MG63 (cell line): ENCODE results near the gene EXTL2. TPM values are rescaled to one million over a fixed set of nuclear protein-coding genes. Genes with fewer than 3 reads are reported as not detected.
"Not testable (repeated sequence)": the region's sequence is repeated elsewhere in the genome, so short reads cannot be mapped to it uniquely, and the experiment has no call there.

Experiments used
- DNase-seq: peaks from one replicate; pipeline ENCODE4 v3.0.0-alpha.2; 2020
- H3K27me3 ChIP-seq: fragments of 250-450 bp; sonication (Bioruptor Pico); 2 replicates; pipeline ENCODE4 v1.5.1; 2020; ENCODE audit warnings: mild to moderate bottlenecking, moderate library complexity
- H3K36me3 ChIP-seq: fragments of 250-450 bp; sonication (Bioruptor Pico); 2 replicates; pipeline ENCODE4 v1.5.1; 2020; ENCODE audit warnings: mild to moderate bottlenecking, moderate library complexity
- H3K4me3 ChIP-seq: fragments of 250-450 bp; sonication (Bioruptor Pico); 2 replicates; pipeline ENCODE4 v1.5.1; 2020; ENCODE audit warnings: mild to moderate bottlenecking, moderate library complexity
- H3K9me3 ChIP-seq: fragments of 250-450 bp; sonication (Bioruptor Pico); 2 replicates; pipeline ENCODE4 v1.5.1; 2020; ENCODE audit warnings: mild to moderate bottlenecking, moderate library complexity
- total RNA-seq: library from RNA; depleted of rRNA; stranded (reverse); fragments of >200 nt; shearing (Covaris generic); gene quantifications from 2 replicates; pipeline ENCODE4 v1.2.3, GENCODE V29; 2014; ENCODE audit warnings: low replicate concordance

Gene EXTL2
- total RNA-seq, 1 experiment from 2014 or later, result 15.8 TPM

DNA sequence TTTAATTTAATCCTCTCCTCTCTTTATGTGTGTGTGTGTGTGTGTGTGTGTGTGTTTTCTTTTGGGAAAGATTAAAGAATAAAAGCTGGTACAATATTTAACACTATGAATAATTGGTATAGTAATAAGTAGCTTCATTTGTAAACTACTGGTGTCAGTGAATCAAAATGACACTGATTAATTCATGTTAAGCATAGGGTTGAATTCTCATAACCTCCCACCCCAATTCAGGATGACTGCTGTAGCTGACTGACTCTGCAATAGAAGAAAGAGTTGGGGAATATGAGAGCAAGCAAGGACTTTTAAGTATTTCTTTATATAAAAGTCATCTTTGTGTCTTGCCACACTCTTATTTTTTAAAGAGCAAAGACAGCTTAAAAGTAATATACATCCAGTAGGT lies 14.4 kb upstream of the EXTL2 start:
- peaks cover 63% of the 10 kb centered on the region for H3K36me3 ChIP-seq
- H3K27me3 ChIP-seq, result no peaks in the 10 kb centered on the region
- no peaks in the 10 kb centered on the region; the same call in 1 of the 2 replicates for H3K9me3 ChIP-seq
- H3K4me3 ChIP-seq, result no peak overlapping the region
- no peak for DNase-seq

DNA sequence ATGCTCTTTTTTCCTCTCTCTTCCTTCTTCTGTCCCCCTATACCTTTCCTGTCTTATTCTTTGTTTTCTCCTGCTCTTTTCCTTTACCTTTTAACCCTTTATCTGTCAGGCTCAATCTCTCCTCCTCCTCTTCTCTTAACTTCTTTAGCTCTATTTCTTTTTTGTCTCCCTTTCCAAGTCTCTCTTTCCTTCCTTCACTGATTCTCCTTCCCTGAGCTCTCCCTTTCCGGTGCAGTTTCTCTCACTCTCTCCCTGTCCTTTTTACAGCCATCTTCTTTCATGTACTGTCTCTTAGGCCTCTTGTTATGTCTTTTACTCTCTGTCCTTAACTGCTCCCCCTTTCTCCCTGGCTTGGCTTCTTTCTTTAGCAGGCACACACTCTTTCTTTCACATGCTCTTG lies 13.2 kb upstream of the EXTL2 start:
- peaks cover 61% of the 10 kb centered on the region for H3K36me3 ChIP-seq
- DNase-seq, result no peak

DNA sequence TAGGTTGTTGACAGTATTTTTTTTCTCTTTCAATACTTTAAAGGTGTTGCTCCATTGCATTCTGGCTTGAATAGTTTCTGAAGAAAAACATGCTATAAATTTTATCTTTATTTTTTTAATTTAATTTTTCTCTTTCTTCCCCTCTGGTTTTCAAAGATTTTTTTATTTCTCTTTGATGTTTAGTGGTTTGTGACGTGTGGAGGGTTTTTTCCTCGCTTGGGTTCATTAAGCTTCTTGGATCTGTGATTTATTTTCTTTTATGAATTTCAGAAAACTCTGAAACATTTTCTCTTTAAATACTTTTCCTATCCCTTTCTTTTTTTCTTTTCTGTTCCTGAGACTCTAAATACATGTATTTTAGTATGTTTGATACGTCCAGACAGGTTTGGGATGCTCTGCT lies 10.5 kb upstream of the EXTL2 start:
- H3K36me3 ChIP-seq, result peaks cover 69% of the 10 kb centered on the region
- no peaks in the 10 kb centered on the region for H3K27me3 ChIP-seq
- no peaks in the 10 kb centered on the region; the same call in 1 of the 2 replicates for H3K9me3 ChIP-seq
- no peak overlapping the region for H3K4me3 ChIP-seq
- no peak for DNase-seq

More for the DNA sequence above, 13.2 kb upstream of the EXTL2 start:
- H3K4me3 ChIP-seq, result no peak overlapping the region
- H3K27me3 ChIP-seq, result no peaks in the 10 kb centered on the region
- H3K9me3 ChIP-seq, result no peaks in the 10 kb centered on the region; the same call in 1 of the 2 replicates

DNA sequence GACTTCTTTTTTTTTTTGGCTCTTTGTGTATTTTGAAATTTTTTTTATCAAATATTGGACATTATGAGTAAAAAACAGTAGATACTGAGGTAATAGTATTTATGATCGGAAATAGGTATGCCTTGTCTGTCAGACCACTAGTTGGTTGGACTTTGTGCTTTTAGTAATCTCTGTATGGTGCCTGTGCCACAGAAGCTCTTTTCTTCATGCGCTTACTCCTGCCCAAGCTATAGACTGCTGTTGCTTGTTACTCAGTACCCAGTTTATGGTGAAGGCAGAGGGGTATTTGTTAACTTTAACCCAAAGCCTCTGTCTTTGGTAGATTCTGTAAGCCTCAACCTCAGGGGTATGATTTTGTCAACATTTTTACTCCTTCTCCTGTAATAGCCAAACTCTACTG lies 9.9 kb upstream of the EXTL2 start:
- DNase-seq, result no peak
- Histone ChIP-seq H3K27me3 (no peaks in the 10 kb centered on the region), H3K4me3 (no peak overlapping the region), H3K36me3 (peaks cover 69% of the 10 kb centered on the region), H3K9me3 (no peaks in the 10 kb centered on the region; the same call in 1 of the 2 replicates)

DNA sequence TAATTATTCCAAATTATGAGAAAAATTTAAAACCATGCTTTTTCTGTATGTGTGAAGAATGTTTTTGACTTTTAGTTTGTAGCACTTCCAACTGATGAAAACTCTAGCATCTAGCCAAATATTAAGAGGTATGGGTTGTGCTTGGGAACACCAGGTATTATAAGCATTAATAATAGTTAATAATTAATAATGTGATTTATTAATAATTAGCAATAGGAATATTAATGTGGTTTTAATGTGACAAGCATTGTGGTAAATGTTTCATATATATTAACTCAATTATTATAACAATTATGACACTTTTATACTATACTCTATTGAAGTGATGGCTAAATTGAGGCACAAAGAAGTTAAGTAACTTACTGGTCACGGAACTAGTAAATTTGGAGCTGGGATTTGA lies 9.1 kb upstream of the EXTL2 start:
- Histone ChIP-seq H3K36me3 (peaks cover 69% of the 10 kb centered on the region), H3K4me3 (no peak overlapping the region), H3K27me3 (no peaks in the 10 kb centered on the region), H3K9me3 (no peaks in the 10 kb centered on the region; the same call in 1 of the 2 replicates)
- no peak for DNase-seq

DNA sequence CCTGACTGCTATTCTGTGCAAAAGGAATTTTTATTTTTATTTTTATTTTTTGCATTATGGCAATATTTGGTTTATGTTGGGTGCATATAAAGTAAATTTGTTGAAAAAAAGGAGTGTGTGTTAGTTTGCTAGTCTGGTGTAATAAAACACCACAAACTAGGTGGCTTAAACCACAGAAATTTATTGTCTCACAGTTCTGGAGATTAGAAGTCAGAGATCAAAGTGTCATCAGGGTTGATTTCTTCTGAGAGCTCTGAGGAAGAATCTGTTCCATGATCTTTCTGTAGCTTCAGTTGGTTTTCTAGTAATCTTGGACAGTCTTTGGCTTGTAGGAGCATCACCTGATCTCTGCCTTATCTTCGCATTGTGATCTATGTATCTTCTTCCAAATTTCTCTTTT lies 7.7 kb upstream of the EXTL2 start:
- DNase-seq, result no peak
- H3K36me3 ChIP-seq, result peaks cover 77% of the 10 kb centered on the region
- H3K9me3 ChIP-seq, result no peaks in the 10 kb centered on the region; the same call in 1 of the 2 replicates
- no peak overlapping the region for H3K4me3 ChIP-seq
- H3K27me3 ChIP-seq, result no peaks in the 10 kb centered on the region

DNA sequence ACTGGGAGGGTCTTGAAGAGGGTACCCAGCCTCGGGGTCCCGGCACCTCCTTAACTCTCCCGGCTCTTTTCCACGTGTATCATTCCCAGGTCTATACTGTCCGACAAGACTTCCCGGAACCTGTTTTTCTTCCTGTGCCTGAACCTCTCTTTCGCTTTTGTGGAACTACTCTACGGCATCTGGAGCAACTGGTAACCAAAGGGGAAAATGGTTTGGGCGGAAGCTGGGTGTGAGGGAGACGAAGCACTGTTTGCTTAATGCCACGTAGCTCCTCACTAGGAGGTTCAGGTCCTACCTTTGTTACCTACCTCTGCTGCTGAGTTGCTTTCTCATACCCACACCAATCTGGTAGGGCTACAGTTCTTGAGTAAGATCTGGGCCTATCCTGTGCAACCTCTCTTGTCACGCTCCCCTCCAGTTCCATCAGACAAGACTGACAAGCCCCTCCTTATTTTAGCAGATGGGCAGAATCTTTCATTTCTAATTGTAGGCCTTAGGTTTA lies 1.9 kb upstream of the EXTL2 start:
- Histone ChIP-seq H3K9me3 (no peaks in the 10 kb centered on the region), H3K36me3 (peaks cover 38% of the 10 kb centered on the region), H3K27me3 (no peaks in the 10 kb centered on the region), H3K4me3 (peak overlapping the region; percentile 81)
- DNase-seq, result peak; percentile 14

DNA sequence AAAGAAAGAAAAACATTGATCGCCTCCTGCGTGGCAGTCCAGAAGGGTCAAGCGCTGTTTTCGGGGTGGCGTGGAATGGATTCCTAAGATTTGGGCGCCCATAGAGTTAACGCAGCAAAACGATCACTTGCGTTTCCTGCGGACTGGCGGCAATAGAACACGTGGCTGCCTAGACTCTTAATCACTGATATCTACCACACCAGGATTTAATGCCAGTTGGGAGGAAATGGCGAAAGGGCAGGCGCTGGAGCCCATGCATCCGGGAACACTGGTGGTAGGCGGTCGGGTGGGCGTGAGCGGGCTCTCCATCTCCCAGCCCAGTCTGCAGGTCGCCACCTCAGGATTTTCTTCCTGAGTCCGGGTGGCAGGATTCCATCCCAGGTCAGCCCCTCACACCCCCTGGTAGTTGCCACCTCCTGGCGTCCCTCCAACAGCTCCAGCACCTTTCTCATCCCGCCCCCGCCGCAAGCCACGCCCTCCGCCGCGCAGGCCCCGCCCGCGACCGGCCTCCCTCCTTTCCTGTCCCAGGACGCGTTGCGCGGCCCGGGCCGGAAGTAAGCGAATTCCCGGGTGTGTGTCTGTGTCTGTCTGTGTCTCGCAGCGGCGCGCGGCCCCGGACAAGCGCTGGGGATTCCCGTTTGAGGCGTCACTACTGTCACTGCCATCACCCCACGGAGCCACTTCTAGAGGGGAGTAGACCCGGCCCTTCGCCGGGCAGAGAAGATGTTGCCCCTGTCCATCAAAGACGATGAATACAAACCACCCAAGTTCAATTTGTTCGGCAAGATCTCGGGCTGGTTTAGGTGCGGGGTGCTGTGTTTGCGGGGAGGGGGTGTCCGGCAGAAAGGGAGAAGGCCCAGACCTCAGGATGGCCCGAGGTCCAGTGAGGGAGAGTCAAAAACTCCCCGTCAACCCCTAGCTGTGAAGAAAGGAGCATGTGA lies 1.2 kb upstream of the EXTL2 start, which contains the start of gene SLC30A7:
TSS of gene SLC30A7 (plus strand) at position 551 of the 941 bp plus-strand sequence. CDS start at position 724, 173 bp downstream.
- H3K4me3 ChIP-seq, result peak within 1 kb of the TSS; percentile 81
- peak; percentile 95 for DNase-seq
- peaks cover 34% of the 10 kb centered on the region for H3K36me3 ChIP-seq
- H3K9me3 ChIP-seq, result peaks cover 3% of the 10 kb centered on the region
- H3K27me3 ChIP-seq, result no peaks in the 10 kb centered on the region

DNA sequence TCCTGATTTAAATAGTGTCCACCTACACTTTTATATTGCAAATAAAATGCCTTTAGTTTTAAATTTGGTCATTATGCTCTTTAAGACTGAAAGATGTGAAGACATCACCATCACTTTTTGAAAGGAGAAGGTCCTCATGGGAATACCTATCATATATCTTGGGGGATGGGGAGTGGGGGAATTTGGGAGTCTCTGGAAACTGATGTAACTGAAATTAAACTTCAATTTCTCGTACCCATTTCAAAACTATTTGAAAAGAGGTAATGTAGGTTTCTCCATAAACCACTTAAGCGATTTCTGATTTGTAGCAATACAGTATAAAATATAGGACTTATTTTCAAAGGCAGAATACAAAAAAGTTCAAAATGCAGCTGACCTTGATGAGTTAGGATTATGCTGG lies 924 bp downstream of the EXTL2 start:
- Histone ChIP-seq H3K9me3 (peaks cover 11% of the 10 kb centered on the region), H3K27me3 (no peaks in the 10 kb centered on the region), H3K4me3 (peak overlapping the region; percentile 81), H3K36me3 (peaks cover 13% of the 10 kb centered on the region)
- no peak for DNase-seq

DNA sequence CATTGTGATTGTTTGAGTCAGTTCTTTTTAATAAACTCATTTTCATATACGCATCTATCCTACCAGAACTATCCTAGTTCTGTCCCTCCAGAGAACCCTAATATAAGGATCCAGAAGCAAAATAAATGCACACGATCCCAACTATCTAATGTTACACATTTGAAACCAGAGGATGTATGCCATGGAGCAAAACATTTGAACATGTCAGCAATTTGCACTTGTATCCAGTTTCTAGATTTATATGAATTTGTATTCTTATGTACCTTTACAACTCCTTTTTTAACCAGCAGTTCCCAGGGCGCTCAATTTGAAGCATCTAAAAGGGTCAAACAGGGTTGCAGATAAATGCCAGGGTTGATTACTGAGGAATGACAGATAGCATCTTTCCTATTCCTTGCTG lies 2.1 kb downstream of the EXTL2 start:
- Histone ChIP-seq H3K4me3 (no peak overlapping the region), H3K36me3 (peaks cover 2% of the 10 kb centered on the region), H3K9me3 (peaks cover 12% of the 10 kb centered on the region), H3K27me3 (no peaks in the 10 kb centered on the region)
- DNase-seq, result no peak

DNA sequence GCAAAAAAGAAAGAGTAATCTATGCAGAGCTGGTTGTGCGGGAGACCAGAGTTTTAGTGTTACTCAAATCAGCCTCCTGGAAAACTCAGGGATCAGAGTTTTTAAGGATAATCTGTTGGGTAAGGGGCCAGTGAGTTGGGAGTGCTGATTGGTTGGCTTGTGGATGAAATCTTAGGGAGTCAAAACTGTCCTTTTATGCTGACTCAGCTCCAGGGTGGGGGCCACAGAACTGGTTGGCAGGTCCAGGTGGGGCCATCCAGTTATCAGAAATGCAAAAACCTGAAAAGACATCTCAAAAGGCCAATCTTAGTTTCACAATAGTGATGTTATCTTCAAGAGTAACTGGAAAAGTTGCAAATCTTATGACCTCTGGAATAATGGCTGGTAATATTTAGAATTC lies 3.3 kb downstream of the EXTL2 start:
- no peaks in the 10 kb centered on the region; the same call in none of the 2 replicates for H3K36me3 ChIP-seq
- H3K27me3 ChIP-seq, result no peaks in the 10 kb centered on the region
- no peak overlapping the region for H3K4me3 ChIP-seq
- no peak for DNase-seq
- peaks cover 12% of the 10 kb centered on the region for H3K9me3 ChIP-seq

DNA sequence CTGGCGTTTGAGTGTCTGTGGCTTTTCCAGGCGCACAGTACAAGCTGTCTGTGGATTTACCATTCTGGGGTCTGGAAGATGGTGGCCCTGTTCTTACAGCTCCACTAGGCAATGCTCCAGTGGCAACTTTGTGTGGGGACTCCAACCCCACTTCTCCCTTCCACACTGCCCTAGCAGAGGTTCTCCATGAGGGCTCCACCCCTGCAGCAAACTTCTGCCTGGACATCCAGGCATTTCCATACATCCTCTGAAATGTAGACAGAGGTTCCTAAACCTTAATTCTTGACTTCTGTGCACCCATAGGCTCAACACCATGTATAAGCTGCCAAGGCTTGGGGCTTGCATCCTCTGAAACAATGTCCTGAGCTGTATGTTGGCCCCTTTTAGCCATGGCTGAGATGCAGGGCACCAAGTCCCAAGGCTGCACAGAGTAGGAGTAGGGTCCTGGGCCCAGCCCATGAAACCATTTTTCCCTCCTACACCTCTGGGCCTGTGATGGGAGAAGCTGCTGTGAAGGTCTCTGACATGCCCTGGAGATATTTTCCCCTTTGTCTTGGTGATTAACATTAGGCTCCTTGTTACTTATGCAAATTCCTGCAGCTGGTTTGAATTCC lies 4.7 kb downstream of the EXTL2 start:
- peaks cover 12% of the 10 kb centered on the region for H3K9me3 ChIP-seq
- not testable (repeated sequence) for H3K36me3 ChIP-seq

DNA sequence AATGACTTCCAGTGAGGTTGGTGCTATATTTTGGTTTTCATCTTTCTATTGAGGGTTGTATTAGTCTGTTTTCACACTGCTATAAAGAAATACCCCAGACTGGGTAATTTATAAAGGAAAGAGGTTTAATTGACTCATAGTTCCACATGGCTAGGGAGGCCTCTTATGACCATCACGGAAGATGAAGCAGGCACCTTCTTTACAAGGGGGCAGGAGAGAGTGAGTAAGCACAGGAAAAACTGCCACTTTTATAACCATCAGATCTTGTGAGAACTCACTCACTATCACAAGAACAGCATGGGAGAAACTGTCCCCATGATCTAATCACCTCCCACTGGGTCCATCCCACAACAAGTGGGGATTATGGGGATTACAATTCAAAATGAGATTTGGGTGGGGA lies 5.6 kb downstream of the EXTL2 start:
- peaks cover 12% of the 10 kb centered on the region for H3K9me3 ChIP-seq

More for the DNA sequence above, 4.7 kb downstream of the EXTL2 start:
- not testable (repeated sequence) for DNase-seq, H3K4me3 ChIP-seq, H3K27me3 ChIP-seq

DNA sequence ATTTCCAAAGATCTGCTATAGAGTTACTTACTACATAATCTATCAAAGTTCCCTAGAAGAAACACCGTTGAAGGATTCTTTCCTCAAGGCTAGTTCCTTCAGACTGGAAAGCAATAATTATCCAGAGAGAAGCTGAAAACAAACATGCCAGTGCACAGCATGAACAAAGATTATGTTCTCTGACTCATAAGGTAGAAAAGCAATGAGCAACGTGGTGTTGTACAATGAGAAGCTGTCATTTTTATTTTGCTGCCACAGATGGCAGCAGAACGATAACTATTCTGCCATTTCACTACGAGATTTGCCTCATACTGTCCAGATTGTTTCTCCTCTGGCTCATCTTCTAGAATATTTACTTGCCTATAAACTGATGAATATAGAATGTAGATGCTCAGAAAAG lies 10.7 kb downstream of the EXTL2 start:
- Histone ChIP-seq H3K9me3 (peaks cover 1% of the 10 kb centered on the region; the same call in 1 of the 2 replicates), H3K27me3 (no peaks in the 10 kb centered on the region), H3K4me3 (no peak overlapping the region), H3K36me3 (no peaks in the 10 kb centered on the region; the same call in 1 of the 2 replicates)
- no peak for DNase-seq

More for the DNA sequence above, 5.6 kb downstream of the EXTL2 start:
- H3K27me3 ChIP-seq, DNase-seq, H3K4me3 ChIP-seq, H3K36me3 ChIP-seq: not testable (repeated sequence)

DNA sequence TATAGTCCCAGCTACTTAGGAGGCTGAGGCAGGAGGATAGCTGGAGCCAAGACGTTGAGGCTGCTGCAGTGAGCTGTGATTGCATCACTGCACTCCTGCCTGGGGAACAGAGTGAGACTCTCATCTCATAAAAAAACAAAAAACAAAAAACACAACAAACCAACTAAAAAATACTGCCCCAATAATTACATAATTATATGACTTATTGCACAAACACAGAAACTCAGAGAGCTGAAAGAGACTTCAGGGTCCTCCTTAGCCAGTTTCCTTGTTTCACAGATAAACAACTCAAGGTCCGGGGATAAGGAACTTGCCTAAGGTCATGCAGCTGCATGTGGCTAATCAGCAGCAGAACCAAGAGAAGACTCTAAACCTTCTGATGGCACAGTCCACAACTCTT lies 11.9 kb downstream of the EXTL2 start:
- Histone ChIP-seq H3K27me3 (no peaks in the 10 kb centered on the region), H3K4me3 (no peak overlapping the region), H3K36me3 (no peaks in the 10 kb centered on the region), H3K9me3 (no peaks in the 10 kb centered on the region; the same call in 1 of the 2 replicates)
- no peak for DNase-seq

DNA sequence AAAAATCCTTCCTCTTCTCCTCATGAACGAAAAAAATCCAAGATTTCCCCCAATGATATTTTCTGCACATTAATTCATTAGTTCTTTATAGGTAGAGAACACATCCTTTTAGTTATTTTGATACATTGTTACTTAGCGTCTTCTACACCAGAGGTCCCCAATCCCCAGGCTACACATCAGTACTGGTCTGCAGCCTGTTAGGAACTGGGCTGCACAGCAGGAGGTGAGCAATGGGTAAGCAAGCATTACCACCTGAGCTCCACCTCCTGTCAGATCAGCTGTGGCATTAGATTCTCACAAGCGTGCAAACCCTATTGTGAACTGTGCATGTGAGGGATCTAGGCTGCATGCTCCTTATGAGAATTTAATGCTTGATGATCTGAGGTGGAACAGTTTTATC lies 13.0 kb downstream of the EXTL2 start:
- Histone ChIP-seq H3K36me3 (no peaks in the 10 kb centered on the region), H3K4me3 (no peak overlapping the region), H3K27me3 (no peaks in the 10 kb centered on the region), H3K9me3 (no peaks in the 10 kb centered on the region; the same call in 1 of the 2 replicates)
- no peak for DNase-seq

DNA sequence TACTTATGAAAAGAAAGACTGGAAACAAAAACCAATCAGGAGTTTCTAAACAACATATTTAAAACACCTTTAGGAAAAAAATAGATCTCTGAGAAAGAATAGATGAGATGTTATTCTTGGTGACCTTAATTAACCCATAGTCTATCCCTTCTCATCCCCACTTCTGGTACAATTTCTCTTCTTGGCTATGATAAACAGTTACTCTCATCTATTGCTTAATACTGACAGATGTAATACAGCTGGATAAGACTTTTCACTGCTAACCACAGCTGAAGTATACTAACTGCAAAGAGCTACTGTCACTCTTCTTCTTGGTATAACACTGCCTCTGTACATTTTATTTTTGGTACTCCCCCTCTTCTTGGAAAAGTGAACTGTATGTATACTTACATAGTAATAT lies 15.2 kb downstream of the EXTL2 start:
- Histone ChIP-seq H3K9me3 (no peaks in the 10 kb centered on the region; the same call in 1 of the 2 replicates), H3K4me3 (no peak overlapping the region), H3K36me3 (no peaks in the 10 kb centered on the region), H3K27me3 (no peaks in the 10 kb centered on the region)
- DNase-seq, result no peak
